Articular chondrocyte of knee joint (primary cell): ENCODE results near the gene EGFR. TPM values are rescaled to one million over a fixed set of nuclear protein-coding genes. Genes with fewer than 3 reads are reported as not detected.

ENCODE experiments used
- total RNA-seq: library from RNA; depleted of rRNA; stranded (reverse); fragments of >200 nt; gene quantifications from 2 replicates; pipeline ENCODE4 v1.2.3, GENCODE V29; 2012

Gene EGFR
- 84.3 and 84.5 TPM in 2 replicates for total RNA-seq

DNA sequence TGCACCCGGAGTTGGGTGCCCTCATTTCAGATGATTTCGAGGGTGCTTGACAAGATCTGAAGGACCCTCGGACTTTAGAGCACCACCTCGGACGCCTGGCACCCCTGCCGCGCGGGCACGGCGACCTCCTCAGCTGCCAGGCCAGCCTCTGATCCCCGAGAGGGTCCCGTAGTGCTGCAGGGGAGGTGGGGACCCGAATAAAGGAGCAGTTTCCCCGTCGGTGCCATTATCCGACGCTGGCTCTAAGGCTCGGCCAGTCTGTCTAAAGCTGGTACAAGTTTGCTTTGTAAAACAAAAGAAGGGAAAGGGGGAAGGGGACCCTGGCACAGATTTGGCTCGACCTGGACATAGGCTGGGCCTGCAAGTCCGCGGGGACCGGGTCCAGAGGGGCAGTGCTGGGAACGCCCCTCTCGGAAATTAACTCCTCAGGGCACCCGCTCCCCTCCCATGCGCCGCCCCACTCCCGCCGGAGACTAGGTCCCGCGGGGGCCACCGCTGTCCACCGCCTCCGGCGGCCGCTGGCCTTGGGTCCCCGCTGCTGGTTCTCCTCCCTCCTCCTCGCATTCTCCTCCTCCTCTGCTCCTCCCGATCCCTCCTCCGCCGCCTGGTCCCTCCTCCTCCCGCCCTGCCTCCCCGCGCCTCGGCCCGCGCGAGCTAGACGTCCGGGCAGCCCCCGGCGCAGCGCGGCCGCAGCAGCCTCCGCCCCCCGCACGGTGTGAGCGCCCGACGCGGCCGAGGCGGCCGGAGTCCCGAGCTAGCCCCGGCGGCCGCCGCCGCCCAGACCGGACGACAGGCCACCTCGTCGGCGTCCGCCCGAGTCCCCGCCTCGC lies at the start of gene EGFR:
TSS of gene EGFR (plus strand) at position 657 of the 830 bp plus-strand sequence. CDS start 261 bp downstream, outside the sequence.

